DND-41 (cell line): ENCODE data around the gene CACNA1H.

Source experiments
- ATAC-seq: fragments of 200-7000 bp; cut with Tn5 transposase; 3 replicates; pipeline ENCODE4 v1.9.1; 2021; ENCODE audit warnings: low read depth; ENCODE audit not compliant: insufficient read depth
- DNase-seq: peaks from one replicate; pipeline ENCODE4 v3.0.0-alpha.2; 2020
- H2AFZ ChIP-seq: 2 replicates; pipeline ENCODE4 v1.6.0; 2012; ENCODE audit warnings: low read depth, low read length
- H3K27ac ChIP-seq: 2 replicates; pipeline ENCODE4 v1.5.1; 2012; ENCODE audit warnings: low read length, inconsistent platforms
- H3K27me3 ChIP-seq: fragments of 200-600 bp; sonication (generic); 2 replicates; pipeline ENCODE4 v1.6.0; 2012; ENCODE audit warnings: low read length, mild to moderate bottlenecking, inconsistent platforms; ENCODE audit not compliant: insufficient read depth, poor library complexity
- H3K36me3 ChIP-seq: 2 replicates; pipeline ENCODE4 v1.5.1; 2012; ENCODE audit warnings: low read length, inconsistent platforms; ENCODE audit not compliant: insufficient read depth
- H3K4me1 ChIP-seq: 2 replicates; pipeline ENCODE4 v1.5.1; 2012; ENCODE audit warnings: mild to moderate bottlenecking, low read length; ENCODE audit not compliant: insufficient read depth
- H3K4me2 ChIP-seq: 2 replicates; pipeline ENCODE4 v1.6.0; 2012; ENCODE audit warnings: mild to moderate bottlenecking, moderate library complexity, low read length, inconsistent platforms; ENCODE audit not compliant: insufficient read depth
- H3K4me3 ChIP-seq, 2 experiments: fragments of 200-600 bp in 1 of 2; shearing (Covaris generic) in 1 of 2; 2 replicates each; pipeline ENCODE4 v1.5.1; 2012 to 2016; ENCODE audit warnings: inconsistent platforms in 2 of 2, low read length in 2 of 2, mild to moderate bottlenecking in 2 of 2, low read depth in 1 of 2, moderate library complexity in 1 of 2
- H3K79me2 ChIP-seq: 2 replicates; pipeline ENCODE4 v1.6.0; 2012; ENCODE audit warnings: low read length, inconsistent platforms; ENCODE audit not compliant: insufficient read depth
- H3K9ac ChIP-seq: 2 replicates; pipeline ENCODE4 v1.6.0; 2012; ENCODE audit warnings: low read depth, mild to moderate bottlenecking, inconsistent platforms, low read length, moderate library complexity
- H3K9me3 ChIP-seq: 2 replicates; pipeline ENCODE4 v1.5.1; 2012; ENCODE audit warnings: low read length, moderate library complexity, mild to moderate bottlenecking, inconsistent platforms; ENCODE audit not compliant: insufficient read depth, severe bottlenecking
- H4K20me1 ChIP-seq: 2 replicates; pipeline ENCODE4 v1.6.0; 2012; ENCODE audit warnings: low read length; ENCODE audit not compliant: insufficient read depth
- EZH2 ChIP-seq: IDR thresholded peaks from 3 replicates; pipeline ENCODE4 v1.6.1; 2012; ENCODE audit warnings: borderline replicate concordance, low read depth, mild to moderate bottlenecking, moderate library complexity, low read length, inconsistent platforms; ENCODE audit not compliant: severe bottlenecking
- TF ChIP-seq, protein P1 (sequence below): IDR thresholded peaks from 2 replicates; pipeline ENCODE4 v1.5.1; 2012; ENCODE audit warnings: borderline replicate concordance, low read length, moderate library complexity, mild to moderate bottlenecking; ENCODE audit not compliant: poor library complexity, severe bottlenecking; ENCODE audit errors: extremely low read depth

CACNA1H gene

DNA sequence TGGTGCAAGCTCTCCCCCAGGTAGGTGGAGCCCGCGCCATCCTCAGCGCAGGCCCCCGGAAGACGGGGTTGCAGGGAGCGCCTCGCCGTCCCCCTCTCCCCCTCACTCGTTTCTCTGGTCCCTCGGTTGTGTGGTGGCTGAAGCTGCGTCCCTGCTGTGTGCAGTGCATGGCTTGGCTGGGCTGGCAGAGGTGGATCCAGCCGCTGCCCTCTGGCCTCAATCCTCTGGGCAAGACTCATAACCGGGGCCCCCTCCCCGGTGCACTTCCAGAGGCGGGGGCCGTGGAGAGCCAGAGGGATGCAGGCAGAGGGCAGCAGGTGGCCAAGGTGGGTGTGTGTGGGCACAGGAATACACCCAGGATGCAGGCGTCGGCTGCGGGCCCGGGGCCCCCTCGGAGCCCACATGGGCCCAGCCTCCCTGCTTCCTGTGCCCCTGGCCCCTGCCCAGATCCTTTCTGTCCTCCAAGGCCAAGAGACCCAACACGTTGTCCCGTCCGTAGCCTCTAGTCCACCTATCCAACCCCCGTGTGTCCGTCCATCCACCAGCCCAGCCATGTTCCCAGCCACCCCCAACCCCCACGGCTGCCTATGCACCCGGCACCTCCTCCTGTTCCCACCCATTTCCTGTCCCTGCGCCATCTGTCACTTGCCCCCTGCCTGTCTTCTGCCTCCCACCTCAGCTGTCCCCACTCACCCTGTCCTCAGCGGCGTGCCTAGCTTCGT lies 62.8 kb downstream of the CACNA1H start:
- no peak overlapping the region for H3K9ac ChIP-seq

DNA sequence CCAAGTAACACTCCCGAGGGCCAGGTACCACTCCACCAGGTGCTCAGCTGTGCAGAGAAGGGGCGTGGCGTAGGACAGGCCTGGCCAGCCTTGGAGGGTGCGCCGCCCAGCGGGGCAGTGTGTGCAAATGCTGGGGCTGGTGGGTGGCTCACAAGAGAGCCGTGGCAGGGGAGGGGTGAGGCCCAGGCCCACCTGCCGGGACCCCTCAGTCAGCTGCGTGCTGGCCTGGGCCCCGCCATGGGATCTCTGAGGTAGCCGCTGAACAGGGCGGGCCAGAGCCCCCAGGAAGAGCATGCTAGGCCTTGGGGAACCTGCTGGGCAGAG lies 63.4 kb downstream of the CACNA1H start:
- H3K79me2 ChIP-seq = no peaks in the 10 kb centered on the region
- no peak overlapping the region for H3K9ac ChIP-seq
- H3K36me3 ChIP-seq = no peaks in the 10 kb centered on the region
- H3K27me3 ChIP-seq = no peaks in the 10 kb centered on the region
- H4K20me1 ChIP-seq = peaks cover 4% of the 10 kb centered on the region; the same call in 1 of the 2 replicates
- TF ChIP-seq, protein P1, sequence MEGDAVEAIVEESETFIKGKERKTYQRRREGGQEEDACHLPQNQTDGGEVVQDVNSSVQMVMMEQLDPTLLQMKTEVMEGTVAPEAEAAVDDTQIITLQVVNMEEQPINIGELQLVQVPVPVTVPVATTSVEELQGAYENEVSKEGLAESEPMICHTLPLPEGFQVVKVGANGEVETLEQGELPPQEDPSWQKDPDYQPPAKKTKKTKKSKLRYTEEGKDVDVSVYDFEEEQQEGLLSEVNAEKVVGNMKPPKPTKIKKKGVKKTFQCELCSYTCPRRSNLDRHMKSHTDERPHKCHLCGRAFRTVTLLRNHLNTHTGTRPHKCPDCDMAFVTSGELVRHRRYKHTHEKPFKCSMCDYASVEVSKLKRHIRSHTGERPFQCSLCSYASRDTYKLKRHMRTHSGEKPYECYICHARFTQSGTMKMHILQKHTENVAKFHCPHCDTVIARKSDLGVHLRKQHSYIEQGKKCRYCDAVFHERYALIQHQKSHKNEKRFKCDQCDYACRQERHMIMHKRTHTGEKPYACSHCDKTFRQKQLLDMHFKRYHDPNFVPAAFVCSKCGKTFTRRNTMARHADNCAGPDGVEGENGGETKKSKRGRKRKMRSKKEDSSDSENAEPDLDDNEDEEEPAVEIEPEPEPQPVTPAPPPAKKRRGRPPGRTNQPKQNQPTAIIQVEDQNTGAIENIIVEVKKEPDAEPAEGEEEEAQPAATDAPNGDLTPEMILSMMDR = no peak
- TF ChIP-seq EZH2 = no peak
- H2AFZ ChIP-seq = no peak overlapping the region
- no peaks in the 10 kb centered on the region for H3K4me1 ChIP-seq
- DNase-seq = no peak
- H3K27ac ChIP-seq = no peak overlapping the region
- ATAC-seq = no peak
- H3K9me3 ChIP-seq = no peaks in the 10 kb centered on the region
- no peak overlapping the region for H3K4me3 ChIP-seq
- H3K4me2 ChIP-seq = no peak overlapping the region

More for the DNA sequence above, 62.8 kb downstream of the CACNA1H start:
- no peaks in the 10 kb centered on the region for H3K4me1 ChIP-seq
- ATAC-seq (0 out of 3 replicates have a peak, but pooled peaks have one; percentile 33), DNase-seq (no peak)
- H2AFZ ChIP-seq = no peak overlapping the region
- no peaks in the 10 kb centered on the region for H3K79me2 ChIP-seq
- H3K9me3 ChIP-seq = no peaks in the 10 kb centered on the region
- no peaks in the 10 kb centered on the region for H3K27me3 ChIP-seq
- no peak overlapping the region for H3K4me2 ChIP-seq
- H3K36me3 ChIP-seq = no peaks in the 10 kb centered on the region
- TF ChIP-seq EZH2 = no peak
- TF ChIP-seq, protein P1 = no peak
- no peak overlapping the region for H3K27ac ChIP-seq
- H3K4me3 ChIP-seq = no peak overlapping the region
- peaks cover 4% of the 10 kb centered on the region; the same call in 1 of the 2 replicates for H4K20me1 ChIP-seq

DNA sequence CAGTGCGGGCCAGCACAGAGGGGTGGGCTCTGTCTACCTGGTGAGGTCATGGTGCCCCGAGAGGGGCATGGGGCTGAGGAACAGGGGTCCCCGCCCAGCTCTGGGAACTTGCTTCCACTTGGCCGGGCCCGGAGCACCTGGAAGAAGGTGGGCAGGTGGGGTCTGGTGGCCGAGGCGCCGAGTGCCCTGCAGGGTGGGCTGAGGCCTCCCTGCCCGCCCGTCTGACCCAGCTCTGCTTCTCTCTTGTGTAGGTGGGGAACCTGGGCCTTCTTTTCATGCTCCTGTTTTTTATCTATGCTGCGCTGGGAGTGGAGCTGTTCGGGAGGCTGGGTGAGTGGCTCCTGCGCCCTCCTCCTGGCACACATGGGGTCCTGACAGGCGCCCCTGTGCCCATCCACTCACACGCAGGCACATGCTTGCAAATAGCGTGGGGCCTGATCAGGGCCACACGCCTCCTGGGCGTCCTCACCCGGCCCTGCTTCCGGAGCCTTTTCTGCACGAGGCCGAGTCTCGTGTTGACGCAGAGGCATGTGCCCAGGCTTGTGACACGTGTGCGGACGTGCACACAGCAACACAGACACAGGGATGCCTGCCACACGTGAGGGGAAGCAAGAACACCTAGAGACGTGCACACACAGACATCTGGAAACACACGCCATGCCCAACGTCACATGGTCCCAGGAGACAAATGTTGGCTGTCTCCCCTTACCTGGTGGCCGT lies 63.9 kb downstream of the CACNA1H start:
- Histone ChIP-seq H3K27ac (no peak overlapping the region), H2AFZ (no peak overlapping the region), H3K27me3 (no peaks in the 10 kb centered on the region), H3K36me3 (no peaks in the 10 kb centered on the region), H3K9me3 (no peaks in the 10 kb centered on the region), H4K20me1 (peaks cover 4% of the 10 kb centered on the region; the same call in 1 of the 2 replicates), H3K4me2 (no peak overlapping the region), H3K4me1 (no peaks in the 10 kb centered on the region), H3K79me2 (no peaks in the 10 kb centered on the region), H3K9ac (no peak overlapping the region), H3K4me3 (no peak overlapping the region)
- ATAC-seq (no peak), DNase-seq (no peak)
- no peak for TF ChIP-seq EZH2
- TF ChIP-seq, protein P1 = no peak
